ENCODE results near the gene TAAR9. TPM values are rescaled to one million over a fixed set of nuclear protein-coding genes. Genes with fewer than 3 reads are reported as not detected.
A peak's percentile ranks its signal among the peaks of the same experiment; 100 is the strongest.
"Not testable (repeated sequence)": the region's sequence is repeated elsewhere in the genome, so short reads cannot be mapped to it uniquely, and the experiment has no call there.

The TAAR9 gene
- total RNA-seq, 1 donor, result not detected

DNA sequence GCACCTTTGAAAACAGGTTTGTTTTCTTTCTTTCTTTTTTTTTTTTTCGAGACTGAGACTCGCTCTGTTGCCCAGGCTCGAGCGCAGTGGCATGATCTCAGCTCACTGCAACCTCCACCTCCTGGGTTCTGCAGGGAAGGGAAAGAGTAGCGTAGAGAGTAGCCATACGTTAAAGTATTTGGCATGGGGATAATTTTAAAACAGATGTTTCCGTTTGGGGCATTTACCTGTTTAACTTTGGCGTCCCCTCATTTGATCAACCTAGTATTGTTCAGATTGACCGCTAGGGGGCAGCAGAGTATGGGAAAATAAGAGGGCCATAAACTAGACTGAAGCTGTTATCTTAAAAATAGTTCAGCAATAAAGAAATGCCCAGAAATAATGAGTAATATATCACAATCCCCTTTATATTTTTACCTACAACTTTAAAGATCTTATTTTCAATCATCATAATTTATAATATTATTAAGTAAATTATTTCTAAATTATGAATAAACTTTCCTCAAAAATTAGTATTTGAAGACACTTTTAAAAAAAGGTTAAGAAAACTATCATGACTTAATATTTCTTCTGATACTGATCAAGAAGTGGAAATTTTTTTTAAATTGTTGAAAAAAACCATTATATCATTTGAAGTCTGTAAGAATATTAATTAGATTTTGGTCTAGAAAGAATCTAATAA is 7.6 kb upstream of the TAAR9 start:
- peak; percentile 74 for DNase-seq (ENCODE audit: low read depth)
- TF ChIP-seq, protein P1, sequence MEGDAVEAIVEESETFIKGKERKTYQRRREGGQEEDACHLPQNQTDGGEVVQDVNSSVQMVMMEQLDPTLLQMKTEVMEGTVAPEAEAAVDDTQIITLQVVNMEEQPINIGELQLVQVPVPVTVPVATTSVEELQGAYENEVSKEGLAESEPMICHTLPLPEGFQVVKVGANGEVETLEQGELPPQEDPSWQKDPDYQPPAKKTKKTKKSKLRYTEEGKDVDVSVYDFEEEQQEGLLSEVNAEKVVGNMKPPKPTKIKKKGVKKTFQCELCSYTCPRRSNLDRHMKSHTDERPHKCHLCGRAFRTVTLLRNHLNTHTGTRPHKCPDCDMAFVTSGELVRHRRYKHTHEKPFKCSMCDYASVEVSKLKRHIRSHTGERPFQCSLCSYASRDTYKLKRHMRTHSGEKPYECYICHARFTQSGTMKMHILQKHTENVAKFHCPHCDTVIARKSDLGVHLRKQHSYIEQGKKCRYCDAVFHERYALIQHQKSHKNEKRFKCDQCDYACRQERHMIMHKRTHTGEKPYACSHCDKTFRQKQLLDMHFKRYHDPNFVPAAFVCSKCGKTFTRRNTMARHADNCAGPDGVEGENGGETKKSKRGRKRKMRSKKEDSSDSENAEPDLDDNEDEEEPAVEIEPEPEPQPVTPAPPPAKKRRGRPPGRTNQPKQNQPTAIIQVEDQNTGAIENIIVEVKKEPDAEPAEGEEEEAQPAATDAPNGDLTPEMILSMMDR (IDR thresholded peaks at IDR 0.05; ENCODE audit: insufficient read depth, low read depth, low read length), result peak; percentile 79
- H3K4me3 ChIP-seq (ENCODE audit: low read depth, low read length), result no peak overlapping the region

DNA sequence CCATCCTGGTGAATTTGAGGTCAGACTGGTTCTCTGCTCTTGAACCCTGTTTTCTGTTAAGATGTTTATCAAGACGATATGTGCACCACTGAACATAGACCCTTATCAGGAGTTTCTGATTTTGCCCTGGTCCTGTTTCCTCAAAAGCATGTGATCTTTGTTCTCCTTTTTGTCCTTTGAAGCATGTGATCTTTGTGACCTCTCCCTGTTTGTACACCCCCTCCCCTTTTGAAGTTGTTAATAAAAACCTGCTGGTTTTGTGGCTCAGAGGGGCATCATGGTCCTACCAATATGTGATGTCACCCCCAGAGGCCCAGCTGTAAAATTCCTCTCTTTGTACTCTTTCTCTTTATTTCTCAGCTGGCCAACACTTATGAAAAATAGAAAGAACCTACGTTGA is 3.5 kb upstream of the TAAR9 start:
- not testable (repeated sequence) for DNase-seq (ENCODE audit: low read depth); H3K4me3 ChIP-seq (ENCODE audit: low read depth, low read length)

GRCh38 chr6:132537145-132537544 is 932 bp upstream of the TAAR9 start:
- no peak overlapping the region for H3K4me3 ChIP-seq (ENCODE audit: low read depth, low read length)
- TF ChIP-seq, protein P1 (IDR thresholded peaks at IDR 0.05; ENCODE audit: insufficient read depth, low read depth, low read length), result no peak

DNA sequence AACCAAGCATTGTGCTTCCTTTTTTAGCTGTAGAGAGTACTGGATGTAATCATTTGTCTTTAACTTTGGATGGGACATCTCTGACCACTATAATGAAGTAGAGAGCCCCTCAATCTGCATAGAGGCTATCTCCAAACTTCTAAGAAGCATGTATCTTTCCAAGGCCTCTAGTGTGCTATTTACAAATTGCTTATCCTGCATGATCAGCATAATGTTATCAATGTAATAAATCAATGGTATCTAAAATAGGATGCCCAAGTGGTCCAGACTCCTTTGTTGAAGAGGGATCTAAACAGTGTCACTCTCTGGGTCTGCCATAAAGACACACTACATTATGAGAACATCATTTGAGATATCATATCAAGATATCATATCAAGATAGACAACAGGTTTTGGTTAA is 6.7 kb downstream of the TAAR9 start:
- H3K4me3 ChIP-seq (ENCODE audit: low read depth, low read length), result no peak overlapping the region
- DNase-seq (ENCODE audit: low read depth), result no peak
- TF ChIP-seq, protein P1 (IDR thresholded peaks at IDR 0.05; ENCODE audit: insufficient read depth, low read depth, low read length), result no peak

More at GRCh38 chr6:132537145-132537544, 932 bp upstream of the TAAR9 start:
- no peak for DNase-seq (ENCODE audit: low read depth)

DNA sequence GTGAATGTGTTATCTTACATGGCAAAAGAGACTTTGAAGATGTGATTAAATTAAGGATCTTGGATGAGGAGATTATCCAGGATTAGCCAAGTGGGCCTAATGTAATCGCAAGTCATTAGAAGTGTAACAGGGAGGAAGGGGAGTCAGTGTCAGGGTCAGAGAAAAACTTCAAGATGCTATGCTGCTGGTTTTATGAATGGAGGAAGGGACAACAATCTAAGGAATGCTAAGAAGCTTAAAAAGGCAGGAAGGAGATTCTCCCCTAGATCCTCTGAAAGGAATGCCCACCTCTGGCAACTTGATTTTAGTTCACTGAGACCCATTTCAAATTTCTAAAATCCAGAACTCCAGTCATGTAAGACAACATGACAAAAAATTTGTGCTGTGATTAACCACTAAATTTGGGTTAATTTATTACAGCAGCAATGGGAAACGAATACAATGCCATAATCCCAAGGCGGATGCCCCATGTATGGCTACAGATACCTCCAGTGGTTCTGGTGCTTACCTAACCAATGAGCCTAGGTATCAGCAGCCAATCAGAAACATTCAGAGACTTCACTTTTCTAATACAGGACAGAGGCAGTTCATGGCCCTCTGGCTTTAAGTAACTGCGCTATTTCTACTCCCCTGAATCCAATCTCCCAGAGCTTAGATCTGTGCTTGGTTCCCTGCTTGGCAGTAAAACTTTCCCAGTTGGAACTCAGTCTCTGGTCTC is 10.8 kb downstream of the TAAR9 start:
- DNase-seq (ENCODE audit: low read depth), result no peak
- TF ChIP-seq, protein P1 (IDR thresholded peaks at IDR 0.05; ENCODE audit: insufficient read depth, low read depth, low read length), result no peak

DNA sequence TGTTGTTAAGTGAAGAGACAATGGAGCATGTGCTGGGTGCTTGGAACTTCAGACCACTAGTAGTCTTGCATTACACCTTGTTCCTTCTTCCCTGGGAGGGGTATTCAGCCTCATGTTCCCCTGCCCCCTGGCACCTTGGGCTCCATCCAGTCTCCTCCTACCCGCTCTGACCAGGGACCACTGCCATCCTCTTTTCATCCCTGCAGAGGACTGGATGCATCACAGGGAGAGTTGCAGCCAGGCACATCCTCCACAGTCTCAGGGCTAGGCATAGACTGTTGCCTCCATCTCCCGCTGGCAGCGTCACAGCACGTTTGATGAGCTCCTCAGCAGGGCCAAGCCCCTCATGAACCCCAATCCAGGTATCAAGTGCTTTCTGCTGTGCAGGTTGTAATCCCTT is 13.1 kb downstream of the TAAR9 start:
- no peak overlapping the region for H3K4me3 ChIP-seq (ENCODE audit: low read depth, low read length)
- DNase-seq (ENCODE audit: low read depth), result no peak
- TF ChIP-seq, protein P1 (IDR thresholded peaks at IDR 0.05; ENCODE audit: insufficient read depth, low read depth, low read length), result no peak

More for the DNA sequence above, 10.8 kb downstream of the TAAR9 start:
- no peak overlapping the region for H3K4me3 ChIP-seq (ENCODE audit: low read depth, low read length)

GRCh38 chr6:132552372-132552771 is 14.3 kb downstream of the TAAR9 start, which contains the start of gene TAAR8:
Gene TAAR8, plus strand, starts transcription at chr6:132552672. Its CDS starts 21 bp downstream, at chr6:132552693.
- TF ChIP-seq, protein P1 (IDR thresholded peaks at IDR 0.05; ENCODE audit: insufficient read depth, low read depth, low read length), result no peak
- H3K4me3 ChIP-seq (ENCODE audit: low read depth, low read length), result no peak within 1 kb of the TSS
- DNase-seq (ENCODE audit: low read depth), result no peak

- DNase-seq (ENCODE audit: low read depth); H3K4me3 ChIP-seq (ENCODE audit: low read depth, low read length): not testable (repeated sequence)
These were observed 22.0 kb downstream of the TAAR9 start for GRCh38 chr6:132560087-132560486.

Data from fibroblast of villous mesenchyme (primary cell).